CD4-positive, alpha-beta T cell treated with Interleukin-4 for 4 hours (primary cell): ENCODE data around the gene FGB.
"Not testable (repeated sequence)": the region's sequence is repeated elsewhere in the genome, so short reads cannot be mapped to it uniquely, and the experiment has no call there.

Experiments used
- DNase-seq: peaks from one replicate; pipeline ENCODE4 v3.0.0-alpha.2; 2020

Gene FGB

GRCh38 chr4:154566639-154567204, 3.9 kb downstream of the FGB start:
- DNase-seq, result no peak

- DNase-seq, result no peak
Measured at GRCh38 chr4:154569028-154569427, 6.2 kb downstream of the FGB start.

GRCh38 chr4:154569584-154569983, 6.8 kb downstream of the FGB start:
- DNase-seq, result no peak

GRCh38 chr4:154573190-154573870, 10.5 kb downstream of the FGB start:
- DNase-seq, result no peak

- DNase-seq, result no peak
Measured at GRCh38 chr4:154574311-154574710, 11.5 kb downstream of the FGB start.

GRCh38 chr4:154577324-154577723, 14.5 kb downstream of the FGB start:
- DNase-seq, result no peak

GRCh38 chr4:154578919-154579318, 16.1 kb downstream of the FGB start:
- DNase-seq, result no peak

- no peak for DNase-seq
Measured at GRCh38 chr4:154579927-154580326, 17.1 kb downstream of the FGB start.

GRCh38 chr4:154582723-154583122, 19.9 kb downstream of the FGB start:
- DNase-seq, result no peak

- no peak for DNase-seq
Measured at GRCh38 chr4:154583230-154583629, 20.4 kb downstream of the FGB start.

- no peak for DNase-seq
Measured at GRCh38 chr4:154583677-154584076, 20.9 kb downstream of the FGB start.

- no peak for DNase-seq
Measured at GRCh38 chr4:154584259-154584658, 21.4 kb downstream of the FGB start.

- DNase-seq, result no peak
Measured at GRCh38 chr4:154585369-154586018, 22.7 kb downstream of the FGB start.

- DNase-seq, result no peak
Measured at GRCh38 chr4:154586296-154587033, 23.7 kb downstream of the FGB start.

GRCh38 chr4:154588198-154588597, 25.4 kb downstream of the FGB start:
- DNase-seq, result no peak

GRCh38 chr4:154589296-154590197, 26.7 kb downstream of the FGB start:
- DNase-seq, result no peak

- DNase-seq, result no peak
Measured at GRCh38 chr4:154590329-154591006, 27.7 kb downstream of the FGB start, which contains the start of gene FGA. Gene FGA (minus strand): TSS chr4:154590742. CDS start chr4:154590687, 55 bp downstream.

- no peak for DNase-seq
Measured at GRCh38 chr4:154591890-154592289, 29.1 kb downstream of the FGB start.

- no peak for DNase-seq
Measured at GRCh38 chr4:154593868-154594267, 31.1 kb downstream of the FGB start.

GRCh38 chr4:154594343-154594742, 31.5 kb downstream of the FGB start:
- not testable (repeated sequence) for DNase-seq

- no peak for DNase-seq
Measured at GRCh38 chr4:154595807-154596206, 33.0 kb downstream of the FGB start.

GRCh38 chr4:154597281-154597680, 34.5 kb downstream of the FGB start:
- not testable (repeated sequence) for DNase-seq
